ENCODE measurements around the gene PEX16.

GRCh38 chr11:45926536-45927331 lies 9.1 kb upstream of the PEX16 start:
- TF ChIP-seq POLR2A (IDR thresholded peaks at IDR 0.05; ENCODE audit: low read depth, low read length) (no peak), POLR2AphosphoS5 (IDR thresholded peaks at IDR 0.05; ENCODE audit: low read depth, low read length) (no peak)
